ENCODE measurements around the gene SNRPA.

SNRPA gene

DNA sequence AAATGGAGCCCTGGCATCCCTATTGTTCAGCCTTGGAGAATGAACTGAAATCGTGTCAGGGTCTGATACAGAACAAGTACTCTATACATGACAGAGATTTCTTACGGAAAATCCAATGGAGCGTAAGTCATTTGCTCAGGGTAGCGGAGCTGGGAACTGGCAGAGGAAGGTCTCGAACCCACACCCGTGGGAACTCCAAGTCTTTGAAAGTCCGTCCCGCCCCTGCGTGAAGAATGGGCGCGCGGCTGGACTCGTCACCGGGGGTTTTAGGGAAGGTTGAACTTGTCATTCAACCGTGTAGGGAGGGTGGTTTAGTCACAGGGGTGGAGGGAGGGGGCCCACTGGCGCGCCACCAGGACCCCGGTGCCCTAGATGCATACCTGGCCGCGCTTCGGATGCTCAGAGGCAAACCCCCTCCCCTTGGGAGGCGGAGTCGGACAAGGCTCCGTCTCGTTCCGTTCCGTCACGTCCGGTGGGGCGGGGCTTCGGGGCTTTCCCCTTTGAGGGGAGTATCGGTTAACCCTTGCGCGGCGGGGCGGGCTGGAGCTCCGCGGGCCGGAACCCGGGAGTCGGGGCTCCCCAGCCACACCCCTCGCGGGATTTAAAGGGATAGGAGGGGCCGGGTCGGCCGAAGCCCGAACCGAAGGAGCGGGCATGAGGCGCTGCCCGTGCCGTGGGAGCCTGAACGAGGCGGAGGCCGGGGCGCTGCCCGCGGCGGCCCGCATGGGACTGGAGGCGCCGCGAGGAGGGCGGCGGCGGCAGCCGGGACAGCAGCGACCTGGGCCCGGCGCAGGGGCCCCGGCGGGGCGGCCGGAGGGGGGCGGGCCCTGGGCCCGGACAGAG is 34.3 kb upstream of the SNRPA start, which contains the start of the genes COQ8B and ITPKC (continued):
- no peak; the same call in 1 of the 2 replicates for TF ChIP-seq ZNF768 (tag by site-specific recombination; IDR thresholded peaks at IDR 0.05)
- peak; percentile 99 for TF ChIP-seq ZBTB20 (tag by site-specific recombination; IDR thresholded peaks at IDR 0.05)
- no peak for TF ChIP-seq ZNF837 (tag by site-specific recombination; IDR thresholded peaks at IDR 0.05)
- peak; percentile 53; the same call in 1 of the 2 replicates for TF ChIP-seq BCL11A (tag by site-specific recombination; IDR thresholded peaks at IDR 0.05; ENCODE audit: low read depth)
- no peak for TF ChIP-seq ZNF302 (tag by site-specific recombination; IDR thresholded peaks at IDR 0.05; ENCODE audit: low read depth)
- TF ChIP-seq ZNF175 (tag by site-specific recombination; IDR thresholded peaks at IDR 0.05): no peak
- TF ChIP-seq, protein P1, sequence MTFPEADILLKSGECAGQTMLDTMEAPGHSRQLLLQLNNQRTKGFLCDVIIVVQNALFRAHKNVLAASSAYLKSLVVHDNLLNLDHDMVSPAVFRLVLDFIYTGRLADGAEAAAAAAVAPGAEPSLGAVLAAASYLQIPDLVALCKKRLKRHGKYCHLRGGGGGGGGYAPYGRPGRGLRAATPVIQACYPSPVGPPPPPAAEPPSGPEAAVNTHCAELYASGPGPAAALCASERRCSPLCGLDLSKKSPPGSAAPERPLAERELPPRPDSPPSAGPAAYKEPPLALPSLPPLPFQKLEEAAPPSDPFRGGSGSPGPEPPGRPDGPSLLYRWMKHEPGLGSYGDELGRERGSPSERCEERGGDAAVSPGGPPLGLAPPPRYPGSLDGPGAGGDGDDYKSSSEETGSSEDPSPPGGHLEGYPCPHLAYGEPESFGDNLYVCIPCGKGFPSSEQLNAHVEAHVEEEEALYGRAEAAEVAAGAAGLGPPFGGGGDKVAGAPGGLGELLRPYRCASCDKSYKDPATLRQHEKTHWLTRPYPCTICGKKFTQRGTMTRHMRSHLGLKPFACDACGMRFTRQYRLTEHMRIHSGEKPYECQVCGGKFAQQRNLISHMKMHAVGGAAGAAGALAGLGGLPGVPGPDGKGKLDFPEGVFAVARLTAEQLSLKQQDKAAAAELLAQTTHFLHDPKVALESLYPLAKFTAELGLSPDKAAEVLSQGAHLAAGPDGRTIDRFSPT (tag by site-specific recombination; IDR thresholded peaks at IDR 0.05): peak; percentile 78
- no peak; the same call in 1 of the 2 replicates for TF ChIP-seq ZNF394 (tag by site-specific recombination; IDR thresholded peaks at IDR 0.05; ENCODE audit: borderline replicate concordance)
- peak; percentile 63 for TF ChIP-seq ZNF341 (tag by site-specific recombination; IDR thresholded peaks at IDR 0.05; ENCODE audit: low read depth)
- TF ChIP-seq, protein P2, sequence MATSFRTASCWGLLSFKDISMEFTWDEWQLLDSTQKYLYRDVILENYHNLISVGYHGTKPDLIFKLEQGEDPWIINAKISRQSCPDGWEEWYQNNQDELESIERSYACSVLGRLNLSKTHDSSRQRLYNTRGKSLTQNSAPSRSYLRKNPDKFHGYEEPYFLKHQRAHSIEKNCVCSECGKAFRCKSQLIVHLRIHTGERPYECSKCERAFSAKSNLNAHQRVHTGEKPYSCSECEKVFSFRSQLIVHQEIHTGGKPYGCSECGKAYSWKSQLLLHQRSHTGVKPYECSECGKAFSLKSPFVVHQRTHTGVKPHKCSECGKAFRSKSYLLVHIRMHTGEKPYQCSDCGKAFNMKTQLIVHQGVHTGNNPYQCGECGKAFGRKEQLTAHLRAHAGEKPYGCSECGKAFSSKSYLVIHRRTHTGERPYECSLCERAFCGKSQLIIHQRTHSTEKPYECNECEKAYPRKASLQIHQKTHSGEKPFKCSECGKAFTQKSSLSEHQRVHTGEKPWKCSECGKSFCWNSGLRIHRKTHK (tag by site-specific recombination; IDR thresholded peaks at IDR 0.05): no peak
- peak; percentile 96 for TF ChIP-seq ZXDB (tag by site-specific recombination; IDR thresholded peaks at IDR 0.05)
- TF ChIP-seq ZNF19 (tag by site-specific recombination; IDR thresholded peaks at IDR 0.05; ENCODE audit: low read depth): no peak
- peak; percentile 98 for TF ChIP-seq ZEB2 (tag by site-specific recombination; IDR thresholded peaks at IDR 0.05)
- TF ChIP-seq, protein P3, sequence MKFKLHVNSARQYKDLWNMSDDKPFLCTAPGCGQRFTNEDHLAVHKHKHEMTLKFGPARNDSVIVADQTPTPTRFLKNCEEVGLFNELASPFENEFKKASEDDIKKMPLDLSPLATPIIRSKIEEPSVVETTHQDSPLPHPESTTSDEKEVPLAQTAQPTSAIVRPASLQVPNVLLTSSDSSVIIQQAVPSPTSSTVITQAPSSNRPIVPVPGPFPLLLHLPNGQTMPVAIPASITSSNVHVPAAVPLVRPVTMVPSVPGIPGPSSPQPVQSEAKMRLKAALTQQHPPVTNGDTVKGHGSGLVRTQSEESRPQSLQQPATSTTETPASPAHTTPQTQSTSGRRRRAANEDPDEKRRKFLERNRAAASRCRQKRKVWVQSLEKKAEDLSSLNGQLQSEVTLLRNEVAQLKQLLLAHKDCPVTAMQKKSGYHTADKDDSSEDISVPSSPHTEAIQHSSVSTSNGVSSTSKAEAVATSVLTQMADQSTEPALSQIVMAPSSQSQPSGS (tag by site-specific recombination; IDR thresholded peaks at IDR 0.05; ENCODE audit: low read depth): 0 out of 2 replicates have a peak, but pooled peaks have one; percentile 29
- TF ChIP-seq ZNF121 (tag by site-specific recombination; IDR thresholded peaks at IDR 0.05): no peak
- TF ChIP-seq, protein P4, sequence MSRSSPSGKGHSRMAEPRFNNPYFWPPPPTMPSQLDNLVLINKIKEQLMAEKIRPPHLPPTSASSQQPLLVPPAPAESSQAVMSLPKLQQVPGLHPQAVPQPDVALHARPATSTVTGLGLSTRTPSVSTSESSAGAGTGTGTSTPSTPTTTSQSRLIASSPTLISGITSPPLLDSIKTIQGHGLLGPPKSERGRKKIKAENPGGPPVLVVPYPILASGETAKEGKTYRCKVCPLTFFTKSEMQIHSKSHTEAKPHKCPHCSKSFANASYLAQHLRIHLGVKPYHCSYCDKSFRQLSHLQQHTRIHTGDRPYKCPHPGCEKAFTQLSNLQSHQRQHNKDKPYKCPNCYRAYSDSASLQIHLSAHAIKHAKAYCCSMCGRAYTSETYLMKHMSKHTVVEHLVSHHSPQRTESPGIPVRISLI (tag by site-specific recombination; IDR thresholded peaks at IDR 0.05): no peak
- TF ChIP-seq ZFP41 (tag by site-specific recombination; IDR thresholded peaks at IDR 0.05; ENCODE audit: borderline replicate concordance): no peak
- TF ChIP-seq ZNF776 (tag by site-specific recombination; IDR thresholded peaks at IDR 0.05; ENCODE audit: borderline replicate concordance): no peak
- TF ChIP-seq, protein P5, sequence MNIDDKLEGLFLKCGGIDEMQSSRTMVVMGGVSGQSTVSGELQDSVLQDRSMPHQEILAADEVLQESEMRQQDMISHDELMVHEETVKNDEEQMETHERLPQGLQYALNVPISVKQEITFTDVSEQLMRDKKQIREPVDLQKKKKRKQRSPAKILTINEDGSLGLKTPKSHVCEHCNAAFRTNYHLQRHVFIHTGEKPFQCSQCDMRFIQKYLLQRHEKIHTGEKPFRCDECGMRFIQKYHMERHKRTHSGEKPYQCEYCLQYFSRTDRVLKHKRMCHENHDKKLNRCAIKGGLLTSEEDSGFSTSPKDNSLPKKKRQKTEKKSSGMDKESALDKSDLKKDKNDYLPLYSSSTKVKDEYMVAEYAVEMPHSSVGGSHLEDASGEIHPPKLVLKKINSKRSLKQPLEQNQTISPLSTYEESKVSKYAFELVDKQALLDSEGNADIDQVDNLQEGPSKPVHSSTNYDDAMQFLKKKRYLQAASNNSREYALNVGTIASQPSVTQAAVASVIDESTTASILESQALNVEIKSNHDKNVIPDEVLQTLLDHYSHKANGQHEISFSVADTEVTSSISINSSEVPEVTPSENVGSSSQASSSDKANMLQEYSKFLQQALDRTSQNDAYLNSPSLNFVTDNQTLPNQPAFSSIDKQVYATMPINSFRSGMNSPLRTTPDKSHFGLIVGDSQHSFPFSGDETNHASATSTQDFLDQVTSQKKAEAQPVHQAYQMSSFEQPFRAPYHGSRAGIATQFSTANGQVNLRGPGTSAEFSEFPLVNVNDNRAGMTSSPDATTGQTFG (tag by site-specific recombination; IDR thresholded peaks at IDR 0.05; ENCODE audit: borderline replicate concordance): 0 out of 2 replicates have a peak, but pooled peaks have one; percentile 65
- TF ChIP-seq ZIC2 (tag by site-specific recombination; IDR thresholded peaks at IDR 0.05): peak; percentile 61
- TF ChIP-seq KLF7 (tag by site-specific recombination; IDR thresholded peaks at IDR 0.05; ENCODE audit: borderline replicate concordance): peak; percentile 61; the same call in 1 of the 2 replicates
- no peak for TF ChIP-seq ZNF391 (tag by site-specific recombination; IDR thresholded peaks at IDR 0.05; ENCODE audit: borderline replicate concordance, low read depth)
- TF ChIP-seq ZNF350 (tag by site-specific recombination; IDR thresholded peaks at IDR 0.05): no peak
- no peak for TF ChIP-seq ZNF623 (tag by site-specific recombination; IDR thresholded peaks at IDR 0.05)
- no peak for TF ChIP-seq SETDB1 (IDR thresholded peaks at IDR 0.05; ENCODE audit: insufficient read length, low read length)
- peak; percentile 99 for TF ChIP-seq SP2 (tag by site-specific recombination; IDR thresholded peaks at IDR 0.05)
- no peak for TF ChIP-seq HOXD13 (CRISPR knock-in tag; IDR thresholded peaks at IDR 0.05; ENCODE audit: borderline replicate concordance)
- TF ChIP-seq ZNF510 (tag by site-specific recombination; IDR thresholded peaks at IDR 0.05; ENCODE audit: insufficient replicate concordance): no peak
- no peak for TF ChIP-seq ZNF248 (tag by site-specific recombination; IDR thresholded peaks at IDR 0.05)
- no peak for TF ChIP-seq GLI2 (tag by site-specific recombination; IDR thresholded peaks at IDR 0.05; ENCODE audit: borderline replicate concordance, low read depth)
- peak; percentile 65 for TF ChIP-seq ZNF184 (tag by site-specific recombination; IDR thresholded peaks at IDR 0.05)
